ENCODE results near the gene IFITM10. TPM values are rescaled to one million over a fixed set of nuclear protein-coding genes. Genes with fewer than 3 reads are reported as not detected.

IFITM10 gene
- total RNA-seq, 4 donors from 2014 or later = 2.5 to 13.7 (median 6.3) TPM

DNA sequence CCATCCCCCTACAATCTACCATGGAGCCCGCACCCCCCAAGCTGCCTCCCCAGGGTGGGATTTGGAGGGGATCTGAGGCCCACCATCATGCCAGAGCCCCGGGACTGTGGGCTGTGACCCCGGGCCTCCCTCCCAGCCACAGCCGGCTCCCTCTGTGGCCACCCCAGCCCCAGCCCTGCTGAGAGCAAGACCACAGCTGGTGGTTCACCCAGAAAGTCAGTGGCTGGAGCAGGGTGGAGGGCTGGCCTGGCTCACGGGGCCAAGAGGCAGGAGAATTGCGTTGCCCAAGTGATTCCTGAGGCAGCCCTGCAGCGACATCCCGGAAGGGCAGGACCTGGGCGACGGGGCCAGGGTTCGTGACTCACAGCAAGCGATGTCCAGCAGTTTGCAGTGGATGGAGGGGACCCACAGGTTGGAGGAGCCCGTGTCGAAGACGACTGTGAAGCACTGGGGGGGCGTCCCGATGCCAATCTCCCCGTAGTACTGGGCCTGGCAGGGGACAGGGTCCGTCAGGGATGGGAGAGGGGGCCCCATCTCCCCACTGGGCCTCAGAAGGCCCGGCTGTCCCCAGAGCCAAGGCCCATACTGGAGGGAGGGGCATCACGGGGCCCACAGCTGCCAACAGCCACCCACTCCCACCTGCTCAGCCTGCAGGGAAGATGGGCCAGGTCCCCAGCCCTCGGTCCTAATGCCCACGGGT, 8.9 kb upstream of the IFITM10 start:
- WGBS, 2 donors = 90 to 96% methylated on average over 4 to 23 of the region's 23 CpGs
- TF ChIP-seq POLR2A (IDR thresholded peaks at IDR 0.05) = no peak
- no peak overlapping the region for H3K4me3 ChIP-seq (ENCODE audit: low read depth, poor library complexity, severe bottlenecking)
- intact Hi-C loops (cut with DNase I; ENCODE audit: low total_unique reads) = loop anchor here (2.0 kb wide), 1 partner anchor 62 kb away; the partner anchor contains the start of gene KRTAP5-6
- no peak for DNase-seq (ENCODE audit: low spot score in 2 of 2)

DNA sequence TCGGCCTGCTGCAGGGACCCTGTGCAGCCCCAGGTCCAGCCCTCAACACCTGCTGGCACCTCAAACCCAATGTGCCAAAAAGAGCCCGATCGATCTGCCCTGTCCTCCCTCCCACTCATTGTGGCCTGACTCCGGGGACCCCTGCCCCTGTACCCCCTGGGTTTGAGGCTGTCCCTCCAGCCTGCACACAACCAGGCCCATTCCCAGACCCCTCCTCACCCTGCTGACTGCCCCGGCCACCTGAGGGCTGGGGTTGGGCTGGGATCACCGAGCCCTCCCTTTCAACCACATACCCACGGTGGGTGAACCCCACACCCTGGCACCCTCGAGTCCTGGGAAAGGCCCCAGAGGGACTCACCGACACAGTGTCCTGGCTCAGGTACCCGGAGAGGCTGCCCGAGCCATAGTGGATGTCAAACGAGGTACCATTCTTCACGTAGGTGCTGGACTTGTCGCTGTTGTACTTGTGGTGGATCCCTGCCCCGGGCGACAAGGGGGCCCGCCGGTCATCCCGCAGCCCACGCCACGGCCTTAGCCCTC, 8.3 kb upstream of the IFITM10 start:
- intact Hi-C loops (cut with DNase I; ENCODE audit: low total_unique reads) = loop anchor here (2.0 kb wide), 1 partner anchor 62 kb away; the partner anchor contains the start of gene KRTAP5-6
- no peak overlapping the region for H3K4me3 ChIP-seq (ENCODE audit: low read depth, poor library complexity, severe bottlenecking)
- 86 to 91% methylated on average over 16 to 21 of the region's 21 CpGs for WGBS, 2 donors
- TF ChIP-seq POLR2A (IDR thresholded peaks at IDR 0.05) = no peak
- no peak for DNase-seq (ENCODE audit: low spot score in 2 of 2)

DNA sequence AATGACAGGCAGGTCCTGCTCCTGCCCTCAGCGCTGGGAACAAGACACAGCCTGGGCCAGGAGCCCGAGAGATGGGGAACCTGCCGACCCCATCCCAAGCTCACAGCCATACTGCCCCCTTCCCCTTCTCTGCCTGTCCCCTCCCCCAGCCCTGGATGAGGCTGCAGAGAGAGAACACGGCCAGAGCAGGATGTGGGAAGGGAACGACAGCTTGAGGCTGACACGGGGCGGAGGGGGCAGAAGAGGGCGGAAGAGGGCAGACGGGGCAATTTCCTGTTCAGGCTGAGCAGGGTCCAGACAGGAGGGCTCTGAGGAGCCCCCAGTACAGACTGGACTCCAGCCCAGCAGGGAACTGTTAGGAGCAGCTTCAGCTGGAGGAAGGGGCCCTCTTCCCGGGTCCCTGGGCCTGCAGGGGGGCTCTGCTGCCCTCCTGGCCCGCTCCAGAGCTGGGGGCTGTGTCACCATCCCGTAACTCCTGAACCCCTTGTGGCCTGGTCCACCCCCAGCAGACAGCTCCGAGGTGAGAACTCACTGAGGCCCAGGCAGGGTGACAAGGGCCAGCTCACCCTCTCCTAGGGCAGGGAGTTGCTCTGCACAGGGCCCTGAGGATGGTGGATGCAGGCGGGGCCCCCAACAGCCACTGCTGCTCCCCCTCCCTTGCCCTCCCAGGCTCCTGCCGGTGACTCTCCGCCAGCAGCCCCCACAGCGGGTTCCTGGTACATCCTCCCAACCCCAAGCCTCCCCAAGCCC, 7.6 kb upstream of the IFITM10 start:
- DNase-seq (ENCODE audit: low spot score in 2 of 2) = no peak
- TF ChIP-seq, protein P1, sequence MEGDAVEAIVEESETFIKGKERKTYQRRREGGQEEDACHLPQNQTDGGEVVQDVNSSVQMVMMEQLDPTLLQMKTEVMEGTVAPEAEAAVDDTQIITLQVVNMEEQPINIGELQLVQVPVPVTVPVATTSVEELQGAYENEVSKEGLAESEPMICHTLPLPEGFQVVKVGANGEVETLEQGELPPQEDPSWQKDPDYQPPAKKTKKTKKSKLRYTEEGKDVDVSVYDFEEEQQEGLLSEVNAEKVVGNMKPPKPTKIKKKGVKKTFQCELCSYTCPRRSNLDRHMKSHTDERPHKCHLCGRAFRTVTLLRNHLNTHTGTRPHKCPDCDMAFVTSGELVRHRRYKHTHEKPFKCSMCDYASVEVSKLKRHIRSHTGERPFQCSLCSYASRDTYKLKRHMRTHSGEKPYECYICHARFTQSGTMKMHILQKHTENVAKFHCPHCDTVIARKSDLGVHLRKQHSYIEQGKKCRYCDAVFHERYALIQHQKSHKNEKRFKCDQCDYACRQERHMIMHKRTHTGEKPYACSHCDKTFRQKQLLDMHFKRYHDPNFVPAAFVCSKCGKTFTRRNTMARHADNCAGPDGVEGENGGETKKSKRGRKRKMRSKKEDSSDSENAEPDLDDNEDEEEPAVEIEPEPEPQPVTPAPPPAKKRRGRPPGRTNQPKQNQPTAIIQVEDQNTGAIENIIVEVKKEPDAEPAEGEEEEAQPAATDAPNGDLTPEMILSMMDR (IDR thresholded peaks at IDR 0.05) = no peak
- TF ChIP-seq POLR2A (IDR thresholded peaks at IDR 0.05) = no peak
- intact Hi-C loops (cut with DNase I; ENCODE audit: low total_unique reads) = loop anchor here (2.0 kb wide), 1 partner anchor 61 kb away; the partner anchor contains the start of gene KRTAP5-6
- H3K4me3 ChIP-seq (ENCODE audit: low read depth, poor library complexity, severe bottlenecking) = no peak overlapping the region
- 64 to 73% methylated on average over 17 of the region's 17 CpGs for WGBS, 2 donors

DNA sequence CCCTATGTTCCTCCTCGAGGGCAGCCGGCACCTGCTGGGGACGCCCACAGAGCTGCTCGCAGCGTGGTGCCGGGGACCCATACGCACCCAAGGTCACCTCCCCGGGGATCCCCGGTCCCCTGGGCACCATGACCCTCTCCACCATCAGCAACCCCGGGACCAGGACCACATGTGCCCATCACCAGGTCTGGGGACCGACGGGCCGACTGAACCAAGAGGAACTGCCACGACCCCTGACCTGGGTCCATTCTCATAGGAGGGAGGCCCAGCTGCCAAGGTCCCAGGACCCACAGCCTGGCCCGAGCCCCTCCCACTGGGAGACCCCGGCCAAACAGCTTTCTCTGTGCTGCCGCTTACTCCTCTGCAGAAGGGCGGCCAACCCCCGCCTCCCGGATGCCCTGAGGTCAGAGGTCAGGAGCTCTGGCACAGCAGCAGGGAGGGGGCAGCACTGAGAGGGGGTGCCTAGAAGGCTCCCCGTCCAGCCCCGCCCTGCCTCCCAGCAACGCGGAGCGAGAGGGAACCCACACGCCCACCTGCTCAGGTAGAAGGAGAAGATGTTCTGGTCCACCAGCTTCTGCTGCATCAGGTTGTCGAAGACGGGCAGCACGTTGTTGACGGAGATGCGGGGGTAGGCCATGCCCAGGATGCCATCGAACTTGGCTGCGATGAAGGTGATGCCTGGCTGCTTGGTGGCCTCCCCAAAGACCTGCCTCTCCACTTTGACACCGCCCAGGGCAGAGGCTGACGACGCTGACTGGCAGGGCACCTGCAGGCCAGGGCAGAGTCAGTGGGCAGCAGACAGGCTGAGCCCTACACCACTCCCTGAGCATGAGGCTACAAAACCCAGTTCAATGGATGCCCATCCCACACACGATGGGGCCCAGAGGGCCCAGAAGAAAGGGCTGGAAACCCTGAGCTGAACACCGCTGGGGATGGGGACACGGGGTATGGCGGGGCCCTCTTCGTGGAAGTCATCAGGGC, 6.7 kb upstream of the IFITM10 start:
- no peak for DNase-seq (ENCODE audit: low spot score in 2 of 2)
- WGBS, 2 donors = 68 to 85% methylated on average over 23 to 41 of the region's 41 CpGs
- no peak overlapping the region for H3K4me3 ChIP-seq (ENCODE audit: low read depth, poor library complexity, severe bottlenecking)
- no peak for TF ChIP-seq POLR2A (IDR thresholded peaks at IDR 0.05)
- TF ChIP-seq, protein P1 (IDR thresholded peaks at IDR 0.05) = no peak
- intact Hi-C loops (cut with DNase I; ENCODE audit: low total_unique reads) = no loop called here

DNA sequence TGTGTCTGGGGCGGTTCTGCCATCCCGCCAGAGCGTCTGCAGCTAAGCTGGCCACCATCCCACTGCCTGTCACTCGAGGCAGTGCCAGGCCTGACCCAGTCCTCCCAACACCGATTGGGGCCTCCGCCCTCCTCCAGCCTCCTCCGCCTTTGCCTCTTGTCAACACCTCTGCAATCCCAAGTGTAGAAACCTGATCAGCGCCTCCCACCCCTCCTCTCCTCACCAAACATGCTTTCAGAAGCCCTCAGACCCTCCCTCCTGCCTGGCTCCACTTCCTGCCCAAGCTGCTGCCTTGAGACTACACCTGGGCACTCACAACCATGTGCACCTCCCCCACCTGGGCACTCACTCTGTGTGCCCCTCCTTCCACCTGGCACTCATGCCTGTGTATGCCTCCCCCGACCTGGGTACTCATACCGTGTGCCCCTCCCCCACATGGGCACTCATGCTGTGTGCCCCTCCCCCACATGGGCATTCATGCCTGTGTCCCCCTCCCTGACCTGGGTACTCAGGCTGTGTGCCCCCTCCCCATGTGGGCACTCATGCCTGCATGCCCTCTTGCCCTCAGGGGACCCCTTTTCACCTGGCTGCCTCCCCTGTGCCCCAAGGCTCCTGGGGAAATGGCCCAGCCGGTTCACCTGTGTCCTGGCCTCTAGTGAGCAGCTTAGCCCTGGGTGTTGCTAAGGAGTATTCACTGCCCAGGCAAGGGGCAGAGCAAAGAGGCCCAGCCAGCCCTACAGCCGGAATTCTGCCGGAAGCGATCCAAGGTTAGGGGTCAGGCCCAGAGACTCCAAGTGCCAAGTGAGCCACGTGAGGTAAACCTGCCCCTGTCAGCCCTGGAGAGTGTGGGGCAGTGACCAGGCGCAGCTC, 5.5 kb upstream of the IFITM10 start:
- TF ChIP-seq, protein P1 (IDR thresholded peaks at IDR 0.05) = no peak
- TF ChIP-seq POLR2A (IDR thresholded peaks at IDR 0.05) = no peak
- intact Hi-C loops (cut with DNase I; ENCODE audit: low total_unique reads) = no loop called here
- 52 to 54% methylated on average over 11 to 16 of the region's 16 CpGs for WGBS, 2 donors
- no peak for DNase-seq (ENCODE audit: low spot score in 2 of 2)
- no peak overlapping the region for H3K4me3 ChIP-seq (ENCODE audit: low read depth, poor library complexity, severe bottlenecking)

DNA sequence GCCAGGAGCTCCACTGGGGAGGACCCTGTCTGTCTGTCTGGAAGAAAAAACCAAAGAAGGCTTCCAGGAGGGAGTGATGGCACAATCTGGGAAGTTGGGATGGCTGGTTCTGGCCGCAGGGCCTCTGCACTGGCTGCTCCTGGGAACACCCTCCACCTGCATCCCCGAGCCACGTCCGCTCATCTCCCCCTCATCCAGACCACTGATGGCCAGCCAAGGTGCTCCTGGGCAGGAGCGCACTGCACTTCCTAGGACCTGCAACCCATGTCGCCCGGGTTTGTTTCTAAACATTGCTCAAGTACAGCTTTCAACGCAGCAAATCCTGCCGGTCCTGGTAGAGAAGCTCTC, 4.9 kb upstream of the IFITM10 start:
- 60 to 66% methylated on average over 9 of the region's 9 CpGs for WGBS, 2 donors
- intact Hi-C loops (cut with DNase I; ENCODE audit: low total_unique reads) = no loop called here
- no peak for TF ChIP-seq POLR2A (IDR thresholded peaks at IDR 0.05)
- TF ChIP-seq, protein P1 (IDR thresholded peaks at IDR 0.05) = no peak
- no peak overlapping the region for H3K4me3 ChIP-seq (ENCODE audit: low read depth, poor library complexity, severe bottlenecking)
- DNase-seq (ENCODE audit: low spot score in 2 of 2) = no peak
